Sciatic nerve (tissue), 2 donors: ENCODE results near the gene WDR38. TPM values are rescaled to one million over a fixed set of nuclear protein-coding genes. Genes with fewer than 3 reads are reported as not detected.

Experiments used
- ATAC-seq: fragments of 200-7000 bp; cut with Tn5 transposase; one replicate; pipeline ENCODE4 v1.9.1; 2020; ENCODE audit warnings: mild to moderate bottlenecking, moderate library complexity
- DNase-seq: peaks from one replicate; pipeline ENCODE4 v3.0.0-alpha.2; 2020; ENCODE audit warnings: low spot score
- intact Hi-C: fragments of 100-400 bp; cut with DNase I; formaldehyde crosslinking; loops from one replicate; pipeline ENCODE4 v1.14.2; 2022
- total RNA-seq: library from RNA; stranded (reverse); fragmentation: NEBNext Ultra II Directional; extraction: Animal tissue kit (Norgen Biotek cat#: 25700); gene quantifications from one replicate; pipeline ENCODE4 v1.2.1, GENCODE V29; 2021
- donor health status: DM: no; HTN: no; CAD: no.
- donor health status: DM: no; HTN: no; CAD: no.

Gene WDR38
- total RNA-seq, result not detected

GRCh38 chr9:124852829-124853531, at the start of gene WDR38:
WDR38 (plus strand) TSS chr9:124853460; CDS start chr9:124853532, 72 bp downstream.
- peak; percentile 90 for ATAC-seq

DNA sequence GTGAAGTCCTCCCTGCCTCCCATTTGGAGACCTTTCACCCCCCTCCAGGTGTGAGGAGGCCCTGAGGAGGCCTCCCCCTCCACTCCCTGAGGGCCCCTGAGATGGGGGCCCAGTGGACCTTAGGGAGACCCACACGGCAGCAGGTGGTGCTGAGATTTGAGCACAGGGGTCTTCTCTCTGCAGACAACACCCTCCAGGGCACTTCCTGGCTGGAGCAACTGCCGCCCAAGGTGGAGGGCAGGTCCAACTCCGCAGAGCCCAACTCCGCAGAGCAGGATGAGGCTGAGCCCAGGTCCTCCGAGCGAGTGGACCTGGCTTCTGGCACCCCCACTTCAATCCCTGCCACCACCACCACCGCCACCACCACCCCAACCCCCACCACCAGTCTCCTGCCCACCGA, 49.3 kb upstream of the WDR38 start:
- DNase-seq (no peak), ATAC-seq (no peak)
- intact Hi-C loops, result no loop called here

More at GRCh38 chr9:124852829-124853531, at the start of gene WDR38:
- intact Hi-C loops, result loop anchor here (2.0 kb wide), 1 partner anchor 80 kb away; no protein-coding TSS in a partner anchor
- peak; percentile 87 for DNase-seq

- intact Hi-C loops, result no loop called here
- no peak for DNase-seq
- no peak for ATAC-seq
Observed at GRCh38 chr9:124805186-124805585, 48.1 kb upstream of the WDR38 start.

DNA sequence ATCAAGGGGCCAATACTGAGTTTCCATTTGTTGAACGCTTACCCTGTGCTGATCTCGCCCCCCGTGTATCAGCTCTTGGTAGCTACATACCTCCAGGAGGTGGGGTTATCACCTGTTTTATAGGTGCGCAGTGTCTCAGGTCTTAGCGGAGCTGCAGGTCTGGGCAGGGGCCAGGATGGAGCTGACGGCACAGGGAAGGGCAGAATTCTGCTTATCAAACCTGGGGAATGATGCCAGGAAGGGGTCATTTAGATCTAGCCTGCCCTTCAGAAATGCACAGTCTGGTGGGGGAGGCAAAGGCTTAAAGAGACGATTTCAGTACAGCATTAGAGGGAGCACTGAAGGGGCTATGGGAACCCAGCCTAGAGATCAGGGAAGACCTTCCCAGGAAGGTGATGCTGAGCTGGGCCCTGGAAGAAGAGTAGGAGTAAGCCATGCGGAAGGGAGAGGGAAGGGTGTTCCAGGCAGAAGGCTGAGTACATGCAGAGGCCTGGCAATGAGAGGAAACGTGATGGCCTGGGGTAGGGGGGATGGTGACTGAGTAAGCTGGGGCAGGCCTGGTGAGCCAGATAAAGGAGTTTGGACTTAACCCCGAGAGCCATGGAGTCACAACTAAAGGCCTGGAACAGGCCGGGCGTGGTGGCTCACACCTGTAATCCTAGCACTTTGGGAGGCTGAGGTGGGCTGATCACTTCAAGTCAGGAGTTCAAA, 44.9 kb upstream of the WDR38 start:
- ATAC-seq (no peak), DNase-seq (no peak)
- intact Hi-C loops, result no loop called here

DNA sequence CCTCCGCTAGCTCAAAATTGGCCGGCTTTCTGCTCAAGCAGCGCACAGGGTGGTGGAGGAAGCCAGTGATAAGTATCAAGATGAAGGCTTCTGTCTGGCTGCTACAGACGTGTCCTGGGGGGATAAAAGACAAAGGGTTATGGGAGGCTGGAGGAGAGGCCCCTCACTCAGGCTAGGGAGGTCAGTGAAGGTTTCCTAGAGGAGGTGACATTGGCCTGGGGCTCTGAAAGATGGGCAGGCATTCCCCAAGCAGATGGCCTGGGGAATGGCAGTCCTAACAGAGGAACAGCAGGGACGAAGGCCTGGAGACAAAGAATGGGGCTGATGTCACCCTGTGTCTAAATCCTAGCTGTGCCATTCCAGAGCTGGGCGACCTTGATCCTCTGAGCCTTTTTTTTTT, 44.0 kb upstream of the WDR38 start:
- DNase-seq, result no peak
- ATAC-seq, result no peak
- intact Hi-C loops, result no loop called here

DNA sequence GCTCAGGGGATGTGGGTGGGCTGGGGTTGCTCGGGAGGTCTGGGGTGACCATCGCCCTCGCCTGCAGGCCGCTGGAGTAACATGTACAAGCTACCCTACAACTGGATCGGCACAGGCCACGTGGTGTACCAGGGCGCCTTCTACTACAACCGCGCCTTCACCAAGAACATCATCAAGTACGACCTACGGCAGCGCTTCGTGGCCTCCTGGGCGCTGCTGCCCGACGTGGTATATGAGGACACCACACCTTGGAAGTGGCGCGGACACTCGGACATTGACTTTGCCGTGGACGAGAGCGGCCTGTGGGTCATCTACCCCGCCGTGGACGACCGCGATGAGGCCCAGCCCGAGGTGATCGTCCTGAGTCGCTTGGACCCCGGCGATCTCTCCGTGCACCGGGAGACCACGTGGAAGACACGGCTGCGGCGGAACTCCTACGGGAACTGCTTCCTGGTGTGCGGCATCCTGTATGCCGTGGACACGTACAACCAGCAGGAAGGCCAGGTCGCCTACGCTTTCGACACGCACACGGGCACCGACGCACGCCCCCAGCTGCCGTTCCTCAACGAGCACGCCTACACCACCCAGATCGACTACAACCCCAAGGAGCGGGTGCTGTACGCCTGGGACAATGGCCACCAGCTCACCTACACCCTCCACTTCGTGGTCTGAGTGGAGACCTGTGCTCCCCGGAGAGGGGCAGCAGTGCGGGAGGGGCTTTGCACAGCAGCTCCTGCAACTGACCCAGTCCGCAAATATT, 43.3 kb upstream of the WDR38 start:
- intact Hi-C loops, result no loop called here
- ATAC-seq, result no peak
- no peak for DNase-seq

DNA sequence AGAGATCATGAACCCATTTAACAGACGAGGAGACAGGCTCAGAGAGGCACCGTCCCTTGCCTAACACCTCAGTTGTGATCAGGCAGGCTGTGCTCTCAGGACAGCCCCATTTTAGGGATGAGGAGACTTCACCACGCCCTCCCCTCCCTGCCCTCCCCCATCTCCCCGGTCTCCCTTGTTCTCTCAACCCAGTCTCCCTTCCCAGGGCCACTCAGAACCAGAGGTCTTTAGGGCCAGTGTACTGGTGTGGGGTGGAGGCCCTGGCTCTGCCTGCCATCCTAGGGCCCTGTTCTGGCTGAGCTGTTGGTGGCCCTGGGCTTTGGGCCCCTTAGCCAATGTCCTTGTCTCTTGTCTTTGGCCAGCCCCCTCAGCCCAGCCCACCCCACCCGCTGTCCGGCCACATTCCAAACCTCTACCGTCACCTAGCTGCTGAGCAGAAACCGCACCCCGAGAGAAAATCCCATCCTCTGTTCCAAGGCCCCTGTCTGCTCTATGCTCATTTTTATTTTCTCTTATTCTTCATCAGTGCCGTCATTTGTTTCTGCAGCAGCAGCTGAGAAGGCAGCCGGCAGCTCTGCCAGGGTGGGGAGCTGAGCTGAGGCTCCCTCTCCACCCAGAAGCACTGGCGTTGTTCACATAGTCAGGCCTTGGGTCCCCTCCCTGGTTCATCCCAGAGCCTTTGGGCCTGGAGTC, 42.5 kb upstream of the WDR38 start:
- DNase-seq (no peak), ATAC-seq (peak; percentile 77)
- intact Hi-C loops, result no loop called here

- DNase-seq, result no peak
- ATAC-seq, result peak; percentile 59
- intact Hi-C loops, result no loop called here
Observed at GRCh38 chr9:124812441-124812876, 40.8 kb upstream of the WDR38 start.

DNA sequence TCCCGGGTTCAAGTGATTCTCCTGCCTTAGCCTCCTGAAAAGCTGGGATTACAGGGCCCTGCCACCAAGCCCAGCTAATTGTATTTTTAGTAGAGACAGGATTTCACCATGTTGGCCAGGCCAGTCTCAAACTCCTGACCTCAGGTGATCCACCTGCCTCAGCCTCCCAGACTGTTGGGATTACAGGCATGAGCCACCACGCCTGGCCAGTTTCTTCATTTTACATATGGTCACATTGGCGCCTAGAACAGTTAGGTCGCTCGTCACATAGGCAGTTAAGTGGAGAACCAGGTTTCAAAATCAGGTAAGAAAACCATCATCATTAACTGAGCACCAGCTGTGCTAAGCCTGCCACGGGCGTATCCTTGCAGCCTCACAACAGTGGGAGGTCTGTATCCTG, 40.2 kb upstream of the WDR38 start:
- intact Hi-C loops, result no loop called here
- no peak for DNase-seq
- ATAC-seq, result no peak

DNA sequence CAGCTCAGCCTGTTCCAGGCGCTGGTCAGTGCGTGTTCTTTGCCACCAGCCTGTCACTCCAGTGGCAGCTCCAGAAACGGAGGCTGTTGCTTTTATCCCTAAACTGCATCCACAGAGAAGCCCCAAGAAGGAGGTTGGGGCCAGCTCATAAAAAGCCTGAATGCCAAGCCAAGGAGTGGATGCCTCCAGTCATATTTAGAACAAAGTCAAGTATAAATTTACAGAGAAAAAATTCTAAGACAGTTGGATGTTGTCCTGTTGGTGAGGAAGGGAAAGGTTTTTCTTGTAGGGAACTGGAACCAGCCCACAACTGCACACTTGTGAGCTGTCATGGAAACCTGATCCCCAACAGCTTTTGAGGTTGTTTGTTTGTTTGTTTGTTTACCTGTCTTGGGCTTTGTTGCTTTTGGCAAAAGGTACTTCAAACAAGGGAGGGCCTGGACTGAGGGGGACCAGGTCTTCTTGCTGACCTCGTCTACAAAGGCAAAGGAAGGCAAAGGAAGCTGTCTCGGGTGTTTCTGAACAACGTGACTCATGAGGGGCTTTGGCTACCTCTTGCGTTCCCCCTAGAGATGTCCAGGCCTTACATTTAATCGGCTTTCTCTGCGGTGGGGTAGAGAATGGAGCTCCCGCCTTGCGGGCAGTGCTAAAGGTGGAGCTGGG, 39.6 kb upstream of the WDR38 start:
- intact Hi-C loops, result no loop called here
- ATAC-seq (no peak), DNase-seq (no peak)

- intact Hi-C loops, result no loop called here
Observed at GRCh38 chr9:124814164-124814535, 39.1 kb upstream of the WDR38 start.

GRCh38 chr9:124815601-124816000, 37.7 kb upstream of the WDR38 start:
- ATAC-seq (no peak), DNase-seq (no peak)
- intact Hi-C loops, result no loop called here

More at GRCh38 chr9:124814164-124814535, 39.1 kb upstream of the WDR38 start:
- DNase-seq (no peak), ATAC-seq (no peak)

DNA sequence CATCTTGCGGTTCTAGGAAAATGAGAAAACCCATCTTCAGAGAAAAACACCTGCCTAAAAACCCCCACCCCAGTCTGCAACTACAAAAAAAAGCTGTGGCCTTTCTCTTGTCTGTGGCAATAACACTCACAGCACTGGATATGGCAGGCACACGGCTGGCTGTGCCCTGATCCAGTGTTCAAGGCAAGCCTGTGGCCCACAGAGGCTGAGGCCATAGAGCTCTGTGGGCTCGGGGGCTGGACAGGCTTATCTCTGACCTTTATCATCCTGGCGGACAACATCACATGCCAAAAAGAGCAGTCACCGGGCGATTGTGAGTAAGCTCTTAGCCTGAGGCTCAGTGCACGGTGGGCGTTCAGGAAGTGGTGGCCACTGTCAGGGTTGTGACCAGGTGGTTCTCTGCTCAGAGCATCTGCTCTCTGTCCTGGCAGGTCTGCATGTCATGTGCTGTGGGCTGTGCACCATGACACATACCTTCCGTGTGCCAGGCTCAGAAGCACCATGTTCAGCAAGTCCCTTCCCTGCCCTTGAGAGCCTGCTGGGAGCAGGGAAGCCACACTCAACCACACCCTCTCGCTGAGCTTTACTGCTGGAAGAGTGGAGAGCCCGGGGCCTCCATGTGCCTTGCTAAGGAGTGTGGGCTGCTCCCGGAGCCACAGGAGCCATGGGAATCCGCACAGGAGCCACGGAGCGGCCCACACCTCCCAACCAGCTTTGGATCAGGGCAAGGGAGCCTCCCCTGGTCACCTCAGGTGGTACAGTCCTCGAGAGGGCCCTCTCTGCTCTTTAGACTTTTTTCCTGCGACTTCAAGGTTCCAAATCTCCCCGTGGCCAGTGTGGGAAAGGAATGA, 34.6 kb upstream of the WDR38 start:
- no peak for DNase-seq
- intact Hi-C loops, result no loop called here
- ATAC-seq, result no peak

GRCh38 chr9:124820698-124821623, 32.3 kb upstream of the WDR38 start:
- intact Hi-C loops, result no loop called here
- ATAC-seq (peak; percentile 76), DNase-seq (peak; percentile 66)

- DNase-seq (no peak), ATAC-seq (no peak)
- intact Hi-C loops, result no loop called here
Observed at GRCh38 chr9:124828489-124829333, 24.5 kb upstream of the WDR38 start.

DNA sequence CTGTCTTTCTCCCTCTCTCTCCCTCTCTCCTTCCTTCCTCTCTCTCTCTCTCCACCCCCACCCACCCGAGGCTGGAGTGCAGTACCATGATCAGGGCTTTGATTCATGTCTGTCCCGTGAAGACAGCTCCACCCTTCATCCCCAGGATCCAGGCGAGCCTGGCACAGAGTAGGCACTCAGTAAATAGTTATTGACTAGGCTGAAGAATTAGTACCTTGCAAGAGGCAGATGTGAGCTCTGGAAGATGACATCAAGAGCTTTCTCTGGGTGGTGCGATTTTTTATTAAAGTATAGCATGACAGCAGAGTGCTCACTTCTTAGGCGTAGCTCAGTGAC, 24.0 kb upstream of the WDR38 start:
- DNase-seq (no peak), ATAC-seq (no peak)
- intact Hi-C loops, result no loop called here
